Uterus (tissue), 4 donors: ENCODE results near the gene PKDREJ. TPM values are rescaled to one million over a fixed set of nuclear protein-coding genes. Genes with fewer than 3 reads are reported as not detected.
"Not testable (repeated sequence)": the region's sequence is repeated elsewhere in the genome, so short reads cannot be mapped to it uniquely, and the experiment has no call there.

ENCODE experiments used
- DNase-seq, 2 donors: peaks; one replicate each; pipeline ENCODE4 v3.0.0-alpha.2; 2019 to 2020
- H3K27ac ChIP-seq, 2 donors: fragments of 200-600 bp; sonication (generic); 1 replicate in 1 of 2; 2 replicates in 1 of 2; pipeline ENCODE4 v1.5.1; 2016 to 2018
- H3K27me3 ChIP-seq, 2 donors: fragments of 200-600 bp; sonication (generic); one replicate each; pipeline ENCODE4 v1.5.1; 2018 to 2019; ENCODE audit warnings: control low read depth in 1 of 2
- H3K36me3 ChIP-seq, 2 donors: fragments of 200-600 bp; sonication (generic); one replicate each; pipeline ENCODE4 v1.5.1; 2019; ENCODE audit warnings: control low read depth in 1 of 2
- H3K4me1 ChIP-seq, 2 donors: fragments of 200-600 bp; sonication (generic); one replicate each; pipeline ENCODE4 v1.5.1; 2018 to 2019; ENCODE audit warnings: control low read depth in 1 of 2
- H3K4me3 ChIP-seq, 2 donors: fragments of 200-600 bp; sonication (generic); 1 replicate in 1 of 2; 2 replicates in 1 of 2; pipeline ENCODE4 v1.5.1; 2018 to 2019; ENCODE audit warnings: mild to moderate bottlenecking in 1 of 2
- H3K9me3 ChIP-seq, 2 donors: fragments of 200-600 bp; sonication (generic); one replicate each; pipeline ENCODE4 v1.5.1; 2019; ENCODE audit warnings: control low read depth in 1 of 2
- POLR2A ChIP-seq, 2 donors: fragments of 450-650 bp; IDR thresholded peaks; one replicate each; pipeline ENCODE4 v1.6.1; 2016; ENCODE audit warnings: antibody characterized with exemption in 2 of 2, mild to moderate bottlenecking in 1 of 2, moderate library complexity in 1 of 2
- intact Hi-C: fragments of 100-400 bp; cut with DNase I; formaldehyde crosslinking; loops from one replicate; pipeline ENCODE4 v1.15.1; 2023; ENCODE audit warnings: low total_unique reads
- total RNA-seq, 4 donors: library from RNA; depleted of rRNA in 3 of 4; stranded (reverse); fragments of >200 nt in 3 of 4; gene quantifications; one replicate each; pipeline versions ENCODE4 v1.1.0 to v1.2.4, GENCODE V29; 2014 to 2023
- TF ChIP-seq, protein P1 (sequence below), 4 experiments: fragments of 200-600 bp in 2 of 4; fragments of 450-650 bp in 2 of 4; sonication (generic) in 2 of 4; IDR thresholded peaks; one replicate each; pipeline ENCODE4 v1.5.1; 2016 to 2019; ENCODE audit warnings: antibody characterized with exemption in 4 of 4, mild to moderate bottlenecking in 2 of 4, moderate library complexity in 1 of 4
- donor health status: DM: yes; HTN: yes; CAD: no.

PKDREJ gene, protein sequence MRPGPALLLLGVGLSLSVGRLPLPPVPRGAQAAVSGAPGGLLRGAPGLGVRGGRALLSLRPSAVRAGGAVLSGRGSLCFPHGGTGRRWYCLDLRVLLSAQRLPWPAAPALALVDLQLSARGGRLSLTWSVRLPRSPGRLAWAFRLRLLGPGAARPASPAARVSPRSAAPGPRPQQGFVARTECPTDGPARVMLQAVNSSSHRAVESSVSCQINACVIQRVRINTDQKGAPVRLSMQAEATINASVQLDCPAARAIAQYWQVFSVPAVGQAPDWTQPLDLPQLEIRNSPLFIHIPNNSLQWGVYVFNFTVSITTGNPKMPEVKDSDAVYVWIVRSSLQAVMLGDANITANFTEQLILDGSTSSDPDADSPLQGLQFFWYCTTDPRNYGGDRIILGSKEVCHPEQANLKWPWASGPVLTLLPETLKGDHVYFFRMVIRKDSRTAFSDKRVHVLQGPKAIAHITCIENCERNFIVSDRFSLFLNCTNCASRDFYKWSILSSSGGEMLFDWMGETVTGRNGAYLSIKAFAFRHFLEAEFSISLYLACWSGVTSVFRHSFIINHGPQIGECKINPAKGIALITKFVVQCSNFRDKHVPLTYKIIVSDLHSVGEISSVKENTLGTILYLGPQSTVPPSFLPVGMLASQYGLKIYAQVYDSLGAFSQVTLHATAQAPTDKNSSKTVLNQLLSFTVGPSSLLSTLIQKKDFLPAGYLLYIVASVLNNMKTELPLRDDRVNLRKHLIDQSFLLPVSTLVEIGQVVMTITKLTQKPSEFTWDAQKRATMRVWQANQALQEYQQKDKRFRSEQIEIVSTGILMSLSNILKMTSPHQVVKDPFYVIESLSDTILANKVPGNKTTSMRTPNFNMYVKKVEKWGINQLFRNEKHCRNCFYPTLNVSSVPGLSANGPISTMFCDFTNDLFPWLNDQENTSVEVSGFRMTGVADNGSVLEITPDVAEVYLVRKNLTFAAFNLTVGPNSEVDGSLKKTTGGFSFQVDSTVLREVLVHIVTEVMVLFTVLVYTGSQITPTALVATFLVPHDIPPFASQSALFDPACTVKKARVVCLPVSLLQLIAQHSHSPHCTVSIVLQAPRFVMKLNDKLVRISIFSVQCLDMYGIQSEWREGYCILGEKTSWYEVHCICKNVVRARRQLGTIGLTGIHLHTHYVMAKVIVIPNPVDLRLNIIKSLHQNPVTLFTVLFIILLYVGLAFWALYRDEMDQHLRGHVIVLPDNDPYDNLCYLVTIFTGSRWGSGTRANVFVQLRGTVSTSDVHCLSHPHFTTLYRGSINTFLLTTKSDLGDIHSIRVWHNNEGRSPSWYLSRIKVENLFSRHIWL (N-terminal part only)
- total RNA-seq = under 1 TPM in 2 of 4 donors, not detected in 2; 0.06 to 0.14 TPM

DNA sequence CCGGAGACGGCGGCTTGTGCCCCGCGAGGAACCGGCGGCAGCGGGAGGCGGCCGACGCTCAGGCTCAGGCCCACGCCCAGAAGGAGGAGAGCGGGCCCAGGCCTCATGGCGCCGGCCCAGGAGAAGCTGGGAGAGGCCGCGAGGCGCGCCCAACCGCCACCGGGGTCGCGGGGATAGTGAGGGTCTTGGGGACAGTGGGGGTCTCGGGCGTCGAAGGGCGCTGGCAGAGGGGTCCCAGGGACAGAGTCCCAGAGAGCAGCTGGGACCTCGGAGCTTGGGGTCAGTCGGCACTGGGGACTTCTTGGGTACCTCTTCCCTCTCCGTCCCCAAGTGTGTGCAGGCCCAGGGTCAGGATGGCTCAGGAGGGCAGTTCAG is at the start of gene PKDREJ:
TSS of gene PKDREJ (minus strand) at position 128 of the 375 bp plus-strand sequence. CDS start at position 107, 21 bp downstream.
- no peak for DNase-seq
- no peaks in the 10 kb centered on the region for H3K27me3 ChIP-seq
- peak within 1 kb of the TSS in 1 of 2 donors; percentile 29 for H3K27ac ChIP-seq
- intact Hi-C loops = no loop called here
- no peaks in the 10 kb centered on the region for H3K36me3 ChIP-seq
- no peaks in the 10 kb centered on the region for H3K9me3 ChIP-seq
- H3K4me1 ChIP-seq = peaks cover under 1 to 6% of the 10 kb centered on the region in 2 donors
- H3K4me3 ChIP-seq = peak within 1 kb of the TSS in 1 of 2 donors; percentile 19
- TF ChIP-seq, protein P1, sequence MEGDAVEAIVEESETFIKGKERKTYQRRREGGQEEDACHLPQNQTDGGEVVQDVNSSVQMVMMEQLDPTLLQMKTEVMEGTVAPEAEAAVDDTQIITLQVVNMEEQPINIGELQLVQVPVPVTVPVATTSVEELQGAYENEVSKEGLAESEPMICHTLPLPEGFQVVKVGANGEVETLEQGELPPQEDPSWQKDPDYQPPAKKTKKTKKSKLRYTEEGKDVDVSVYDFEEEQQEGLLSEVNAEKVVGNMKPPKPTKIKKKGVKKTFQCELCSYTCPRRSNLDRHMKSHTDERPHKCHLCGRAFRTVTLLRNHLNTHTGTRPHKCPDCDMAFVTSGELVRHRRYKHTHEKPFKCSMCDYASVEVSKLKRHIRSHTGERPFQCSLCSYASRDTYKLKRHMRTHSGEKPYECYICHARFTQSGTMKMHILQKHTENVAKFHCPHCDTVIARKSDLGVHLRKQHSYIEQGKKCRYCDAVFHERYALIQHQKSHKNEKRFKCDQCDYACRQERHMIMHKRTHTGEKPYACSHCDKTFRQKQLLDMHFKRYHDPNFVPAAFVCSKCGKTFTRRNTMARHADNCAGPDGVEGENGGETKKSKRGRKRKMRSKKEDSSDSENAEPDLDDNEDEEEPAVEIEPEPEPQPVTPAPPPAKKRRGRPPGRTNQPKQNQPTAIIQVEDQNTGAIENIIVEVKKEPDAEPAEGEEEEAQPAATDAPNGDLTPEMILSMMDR (IDR thresholded peaks at IDR 0.05) = no peak
- no peak for TF ChIP-seq POLR2A (IDR thresholded peaks at IDR 0.05)

DNA sequence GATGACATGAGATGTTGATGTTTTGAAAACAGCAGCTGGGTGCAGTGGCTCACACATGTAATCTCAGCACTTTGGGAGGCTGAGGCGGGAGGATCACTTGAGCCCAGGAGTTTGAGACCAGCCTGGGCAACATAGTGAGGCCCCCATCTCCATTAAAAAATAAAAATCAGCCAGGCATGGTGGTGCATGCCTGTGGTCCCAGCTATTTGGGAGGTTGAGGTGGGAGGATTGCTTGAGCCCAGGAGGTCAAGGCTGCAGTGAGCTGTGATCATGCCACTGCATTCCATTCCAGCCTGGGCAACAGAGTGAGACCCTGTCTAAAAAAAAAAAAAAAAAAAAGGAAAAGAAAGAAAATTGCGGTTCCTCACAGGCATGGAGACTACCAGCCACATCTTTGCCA is 49.7 kb upstream of the PKDREJ start:
- H3K9me3 ChIP-seq, DNase-seq, intact Hi-C loops, H3K27me3 ChIP-seq, H3K27ac ChIP-seq, H3K36me3 ChIP-seq, H3K4me1 ChIP-seq, H3K4me3 ChIP-seq: not testable (repeated sequence)

DNA sequence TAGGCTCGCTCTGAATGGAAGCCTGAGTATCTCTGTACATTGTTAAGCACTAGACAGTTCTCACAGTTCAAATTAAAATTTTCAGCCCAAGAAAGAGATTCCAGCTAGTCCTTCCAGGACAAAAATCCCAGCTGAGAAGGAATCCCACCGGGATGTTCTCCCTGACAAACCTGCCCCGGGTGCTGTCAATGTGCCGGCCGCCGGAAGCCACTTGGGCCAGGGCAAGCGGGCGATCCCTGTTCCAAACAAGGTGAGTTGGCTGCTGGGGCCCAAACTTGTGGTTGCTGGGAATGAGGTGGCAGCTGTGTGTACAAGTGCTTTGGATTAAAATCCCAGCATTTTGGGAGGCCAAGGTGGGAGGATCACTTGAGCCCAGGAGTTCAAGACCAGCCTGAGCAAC is 48.9 kb upstream of the PKDREJ start:
- Histone ChIP-seq H3K36me3 (no peaks in the 10 kb centered on the region), H3K4me3 (no peak overlapping the region), H3K27me3 (no peaks in the 10 kb centered on the region), H3K27ac (no peak overlapping the region), H3K9me3 (no peaks in the 10 kb centered on the region), H3K4me1 (no peaks in the 10 kb centered on the region)
- TF ChIP-seq, protein P1 (IDR thresholded peaks at IDR 0.05) = no peak
- no peak for TF ChIP-seq POLR2A (IDR thresholded peaks at IDR 0.05)
- intact Hi-C loops = no loop called here
- DNase-seq = no peak

DNA sequence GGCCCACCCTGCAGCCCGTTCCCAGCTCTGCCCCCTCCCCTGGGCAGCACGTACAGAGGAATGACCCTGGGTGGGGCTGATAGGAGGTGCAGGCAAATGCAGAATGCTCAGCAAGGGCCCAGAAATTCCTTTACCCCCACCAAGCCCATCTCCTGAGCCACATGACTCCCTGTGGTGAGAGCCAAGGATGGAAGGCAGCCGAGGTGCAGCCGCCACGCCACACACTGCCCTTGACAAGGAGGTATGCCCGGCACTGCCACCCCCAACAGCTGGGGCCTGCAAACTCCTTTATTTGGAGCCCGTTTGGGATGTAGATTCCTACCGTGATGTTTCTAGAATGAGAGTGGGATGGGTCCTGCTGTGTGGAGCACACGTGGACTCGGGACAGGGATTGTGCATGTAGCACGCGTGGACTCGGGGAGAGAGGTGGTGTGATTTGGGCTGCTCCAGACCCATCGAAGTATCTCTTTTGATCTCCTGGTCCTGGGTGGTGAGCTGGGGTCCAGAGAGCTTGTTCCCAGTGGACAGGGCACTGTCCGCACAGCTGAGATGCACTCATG is 46.5 kb upstream of the PKDREJ start:
- no peaks in the 10 kb centered on the region for H3K9me3 ChIP-seq
- H3K27ac ChIP-seq = no peak overlapping the region
- H3K4me3 ChIP-seq = no peak overlapping the region
- intact Hi-C loops = no loop called here
- TF ChIP-seq POLR2A (IDR thresholded peaks at IDR 0.05) = no peak
- TF ChIP-seq, protein P1 (IDR thresholded peaks at IDR 0.05) = no peak
- no peaks in the 10 kb centered on the region for H3K36me3 ChIP-seq
- no peak for DNase-seq
- H3K27me3 ChIP-seq = no peaks in the 10 kb centered on the region
- H3K4me1 ChIP-seq = no peaks in the 10 kb centered on the region
